ENCODE measurements around the gene COL4A1. TPM values are rescaled to one million over a fixed set of nuclear protein-coding genes. Genes with fewer than 3 reads are reported as not detected.

Gene COL4A1
- polyA plus RNA-seq, 1 experiment: 210 TPM

DNA sequence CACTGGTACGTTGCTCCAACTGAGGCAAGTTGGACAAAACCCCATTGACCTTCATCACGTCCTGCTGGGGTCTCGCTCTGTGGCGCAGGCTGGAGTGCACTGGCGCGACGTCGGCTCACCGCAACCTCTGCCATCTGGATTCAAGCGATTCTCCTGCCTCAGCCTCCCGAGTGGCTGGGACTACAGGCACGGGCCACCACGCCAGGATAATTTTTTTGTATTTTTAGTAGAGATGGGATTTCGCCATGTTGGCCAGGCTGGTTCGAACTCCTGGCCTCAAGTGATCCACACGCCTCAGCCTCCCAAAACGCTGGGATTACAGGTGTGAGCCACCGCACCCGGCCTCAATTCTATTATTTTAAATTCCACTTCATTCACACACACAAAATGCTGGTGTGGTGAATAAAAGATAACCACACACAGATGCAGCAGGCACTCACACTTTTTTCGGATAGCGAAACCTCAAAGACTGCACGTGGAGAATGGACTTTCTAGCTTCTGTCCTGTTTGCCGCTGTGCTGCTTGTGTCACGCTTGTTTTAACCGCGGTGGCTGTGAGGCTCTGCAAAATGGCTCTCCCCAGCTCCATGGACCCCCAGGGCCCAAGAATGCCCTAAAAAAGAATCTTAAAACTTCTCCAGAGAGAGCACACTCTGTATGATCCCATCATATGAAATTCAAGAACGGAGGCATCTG lies 58.4 kb downstream of the COL4A1 start:
- peaks cover 5% of the 10 kb centered on the region; the same call in 1 of the 2 replicates for H3K9me3 ChIP-seq (ENCODE audit: control insufficient read depth, insufficient read depth, low read length)
- no peaks in the 10 kb centered on the region for H3K27me3 ChIP-seq (ENCODE audit: control insufficient read depth, insufficient read depth, low read length)
- ChIA-PET POLR2A (interaction anchor here (0.6 to 1.6 kb wide), 11 partner anchors 11 to 467 kb away, joined by 3 to 10 read pairs (median 5); partner anchors contain the start of genes COL4A1 and COL4A2), CTCF (interaction anchor here (0.9 to 2.7 kb wide), 7 partner anchors 13 to 207 kb away, joined by 3 to 15 read pairs (median 5); no protein-coding TSS in a partner anchor)
- peak overlapping the region; percentile 98 for H3K27ac ChIP-seq (ENCODE audit: low read depth, low read length)
- TF ChIP-seq, protein P1, sequence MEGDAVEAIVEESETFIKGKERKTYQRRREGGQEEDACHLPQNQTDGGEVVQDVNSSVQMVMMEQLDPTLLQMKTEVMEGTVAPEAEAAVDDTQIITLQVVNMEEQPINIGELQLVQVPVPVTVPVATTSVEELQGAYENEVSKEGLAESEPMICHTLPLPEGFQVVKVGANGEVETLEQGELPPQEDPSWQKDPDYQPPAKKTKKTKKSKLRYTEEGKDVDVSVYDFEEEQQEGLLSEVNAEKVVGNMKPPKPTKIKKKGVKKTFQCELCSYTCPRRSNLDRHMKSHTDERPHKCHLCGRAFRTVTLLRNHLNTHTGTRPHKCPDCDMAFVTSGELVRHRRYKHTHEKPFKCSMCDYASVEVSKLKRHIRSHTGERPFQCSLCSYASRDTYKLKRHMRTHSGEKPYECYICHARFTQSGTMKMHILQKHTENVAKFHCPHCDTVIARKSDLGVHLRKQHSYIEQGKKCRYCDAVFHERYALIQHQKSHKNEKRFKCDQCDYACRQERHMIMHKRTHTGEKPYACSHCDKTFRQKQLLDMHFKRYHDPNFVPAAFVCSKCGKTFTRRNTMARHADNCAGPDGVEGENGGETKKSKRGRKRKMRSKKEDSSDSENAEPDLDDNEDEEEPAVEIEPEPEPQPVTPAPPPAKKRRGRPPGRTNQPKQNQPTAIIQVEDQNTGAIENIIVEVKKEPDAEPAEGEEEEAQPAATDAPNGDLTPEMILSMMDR (IDR thresholded peaks at IDR 0.05; ENCODE audit: low read depth, low read length): no peak
- DNase-seq (ENCODE audit: low read depth, low spot score): no peak
- H3K4me3 ChIP-seq (ENCODE audit: low read depth, low read length): no peak overlapping the region

DNA sequence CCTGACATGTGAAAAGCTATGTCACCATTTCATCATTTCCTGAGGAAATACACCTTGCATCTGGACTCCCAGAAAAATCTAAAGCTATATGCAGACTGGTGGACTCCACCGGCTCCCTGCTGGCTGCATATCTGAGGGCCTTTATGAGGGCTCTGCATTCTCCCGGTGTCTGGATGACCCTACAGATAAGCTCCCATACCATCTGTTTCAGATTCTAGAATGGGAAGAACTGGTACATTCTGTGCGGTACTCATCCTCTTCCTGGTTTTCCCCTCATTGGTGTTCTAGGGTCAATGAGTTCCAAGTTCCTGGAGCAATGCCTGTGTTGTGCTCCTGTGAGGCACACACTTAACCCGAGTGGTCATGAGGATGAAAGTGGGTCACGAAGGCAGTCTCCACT lies 60.4 kb downstream of the COL4A1 start:
- CTCF ChIA-PET: interaction anchor here (0.6 to 2.7 kb wide), 23 partner anchors 8 to 209 kb away, joined by 3 to 21 read pairs (median 5); no protein-coding TSS in a partner anchor
- Histone ChIP-seq H3K4me3 (ENCODE audit: low read depth, low read length) (no peak overlapping the region), H3K27me3 (ENCODE audit: control insufficient read depth, insufficient read depth, low read length) (no peaks in the 10 kb centered on the region), H3K27ac (ENCODE audit: low read depth, low read length) (peak overlapping the region; percentile 74), H3K9me3 (ENCODE audit: control insufficient read depth, insufficient read depth, low read length) (peaks cover 5% of the 10 kb centered on the region; the same call in 1 of the 2 replicates)
- DNase-seq (ENCODE audit: low read depth, low spot score): no peak
- TF ChIP-seq, protein P1 (IDR thresholded peaks at IDR 0.05; ENCODE audit: low read depth, low read length): no peak
- POLR2A ChIA-PET: interaction anchor here (0.6 to 0.7 kb wide), 2 partner anchors 60 to 166 kb away, joined by 3 read pairs; partner anchors contain the start of genes COL4A1 and COL4A2

DNA sequence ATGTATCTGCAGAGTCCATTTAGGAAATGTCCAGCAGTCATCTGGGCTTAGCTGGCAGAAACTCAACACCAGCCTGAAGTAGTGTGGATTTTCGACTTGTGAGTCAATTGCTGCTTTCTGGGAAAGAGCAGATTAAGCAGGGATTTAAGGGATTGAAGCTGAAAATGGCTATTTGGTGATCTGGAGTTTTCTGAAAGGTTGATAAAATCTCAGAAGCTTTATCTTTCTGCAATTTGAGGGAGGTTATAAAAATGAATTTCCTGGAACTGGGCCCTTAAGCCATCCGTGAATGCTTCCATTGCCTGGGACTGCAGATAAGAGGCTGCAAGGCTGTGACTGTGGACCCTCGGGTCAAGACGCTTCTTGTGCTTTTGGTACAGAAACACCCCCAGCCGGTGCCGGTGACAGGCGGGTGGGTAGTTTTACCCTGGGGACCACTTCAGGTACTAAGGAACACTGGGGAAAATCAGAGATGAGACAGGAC lies 61.5 kb downstream of the COL4A1 start:
- DNase-seq (ENCODE audit: low read depth, low spot score): peak; percentile 34
- Histone ChIP-seq H3K27ac (ENCODE audit: low read depth, low read length) (no peak overlapping the region), H3K27me3 (ENCODE audit: control insufficient read depth, insufficient read depth, low read length) (no peaks in the 10 kb centered on the region), H3K4me3 (ENCODE audit: low read depth, low read length) (no peak overlapping the region), H3K9me3 (ENCODE audit: control insufficient read depth, insufficient read depth, low read length) (peaks cover 5% of the 10 kb centered on the region; the same call in 1 of the 2 replicates)
- TF ChIP-seq, protein P1 (IDR thresholded peaks at IDR 0.05; ENCODE audit: low read depth, low read length): no peak
- ChIA-PET POLR2A (interaction anchor here (0.7 kb wide), 1 partner anchor 167 kb away, joined by 3 read pairs; no protein-coding TSS in a partner anchor), CTCF (interaction anchor here (0.7 to 2.7 kb wide), 5 partner anchors 22 to 130 kb away, joined by 4 to 12 read pairs (median 8); no protein-coding TSS in a partner anchor)

DNA sequence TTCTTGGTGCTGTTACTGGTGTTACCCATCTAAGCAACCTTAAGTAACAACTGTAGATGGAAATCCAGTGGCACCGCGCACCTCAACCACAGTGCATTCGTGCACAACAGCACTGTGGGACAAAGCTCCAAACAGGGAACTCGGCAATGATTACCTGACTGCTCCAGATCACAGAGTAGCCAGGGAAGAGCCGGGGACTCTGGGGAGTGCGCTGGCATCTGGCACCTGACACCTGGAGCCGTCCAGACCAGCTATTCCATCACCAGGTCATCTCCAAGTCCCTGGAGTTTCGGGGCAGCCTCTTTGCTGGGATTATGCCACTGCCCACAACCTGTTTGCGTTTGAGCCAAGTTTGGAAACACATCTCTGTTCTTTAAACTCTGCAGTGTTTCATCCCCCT lies 62.0 kb downstream of the COL4A1 start:
- Histone ChIP-seq H3K27me3 (ENCODE audit: control insufficient read depth, insufficient read depth, low read length) (no peaks in the 10 kb centered on the region), H3K9me3 (ENCODE audit: control insufficient read depth, insufficient read depth, low read length) (peaks cover 5% of the 10 kb centered on the region; the same call in 1 of the 2 replicates), H3K27ac (ENCODE audit: low read depth, low read length) (no peak overlapping the region), H3K4me3 (ENCODE audit: low read depth, low read length) (no peak overlapping the region)
- DNase-seq (ENCODE audit: low read depth, low spot score): no peak
- TF ChIP-seq, protein P1 (IDR thresholded peaks at IDR 0.05; ENCODE audit: low read depth, low read length): no peak
- CTCF ChIA-PET: interaction anchor here (2.4 kb wide), 1 partner anchor 23 kb away, joined by 8 read pairs; no protein-coding TSS in a partner anchor
- POLR2A ChIA-PET: no interaction called here

Measured in AG04450 (cell line).